Osteoblast (primary cell): ENCODE measurements around the gene LPGAT1. TPM values are rescaled to one million over a fixed set of nuclear protein-coding genes. Genes with fewer than 3 reads are reported as not detected.

Source experiments
- DNase-seq: peaks from one replicate; pipeline ENCODE4 v3.0.0; 2011; ENCODE audit warnings: low spot score, mixed read lengths; ENCODE audit not compliant: insufficient read length; ENCODE audit errors: missing footprints
- H2AFZ ChIP-seq: 2 replicates; pipeline ENCODE4 v1.6.0; 2011; ENCODE audit warnings: mild to moderate bottlenecking, low read length
- H3K27ac ChIP-seq: 2 replicates; pipeline ENCODE4 v1.5.1; 2011; ENCODE audit warnings: mild to moderate bottlenecking, low read depth, low read length, moderate library complexity
- H3K27me3 ChIP-seq: 2 replicates; pipeline ENCODE4 v1.6.0; 2012; ENCODE audit warnings: mild to moderate bottlenecking, control low read depth, inconsistent platforms, low read length, moderate library complexity; ENCODE audit not compliant: insufficient read depth
- H3K36me3 ChIP-seq: 2 replicates; pipeline ENCODE4 v1.5.1; 2011; ENCODE audit warnings: mild to moderate bottlenecking, low read length, control low read depth, moderate library complexity; ENCODE audit not compliant: insufficient read depth
- H3K4me1 ChIP-seq: 2 replicates; pipeline ENCODE4 v1.5.1; 2011; ENCODE audit warnings: mild to moderate bottlenecking, low read length, control low read depth, moderate library complexity; ENCODE audit not compliant: insufficient read depth
- H3K4me2 ChIP-seq: 2 replicates; pipeline ENCODE4 v1.6.0; 2011; ENCODE audit warnings: mild to moderate bottlenecking, low read length; ENCODE audit not compliant: insufficient read depth
- H3K4me3 ChIP-seq: fragments of 200-600 bp; sonication (generic); 3 replicates; pipeline ENCODE4 v1.5.1; 2012; ENCODE audit warnings: mild to moderate bottlenecking, low read length, inconsistent platforms; ENCODE audit not compliant: insufficient read depth
- H3K79me2 ChIP-seq: 2 replicates; pipeline ENCODE4 v1.6.0; 2012; ENCODE audit warnings: mild to moderate bottlenecking, low read length, control low read depth, inconsistent platforms; ENCODE audit not compliant: insufficient read depth
- H3K9me3 ChIP-seq: 2 replicates; pipeline ENCODE4 v1.5.1; 2011; ENCODE audit warnings: low read depth, low read length, control low read depth
- H4K20me1 ChIP-seq: 2 replicates; pipeline ENCODE4 v1.6.0; 2012; ENCODE audit warnings: mild to moderate bottlenecking, low read length, control low read depth; ENCODE audit not compliant: insufficient read depth
- total RNA-seq: library from RNA; depleted of rRNA; stranded (reverse); fragments of >200 nt; gene quantifications from 2 replicates; pipeline ENCODE4 v1.2.3, GENCODE V29; 2012
- TF ChIP-seq, protein P1 (sequence below): IDR thresholded peaks from 2 replicates; pipeline ENCODE4 v1.5.1; 2011; ENCODE audit warnings: mild to moderate bottlenecking, low read depth, low read length, moderate library complexity; ENCODE audit errors: extremely low read depth

LPGAT1 gene
- total RNA-seq, 1 donor, result 43.4 TPM

DNA sequence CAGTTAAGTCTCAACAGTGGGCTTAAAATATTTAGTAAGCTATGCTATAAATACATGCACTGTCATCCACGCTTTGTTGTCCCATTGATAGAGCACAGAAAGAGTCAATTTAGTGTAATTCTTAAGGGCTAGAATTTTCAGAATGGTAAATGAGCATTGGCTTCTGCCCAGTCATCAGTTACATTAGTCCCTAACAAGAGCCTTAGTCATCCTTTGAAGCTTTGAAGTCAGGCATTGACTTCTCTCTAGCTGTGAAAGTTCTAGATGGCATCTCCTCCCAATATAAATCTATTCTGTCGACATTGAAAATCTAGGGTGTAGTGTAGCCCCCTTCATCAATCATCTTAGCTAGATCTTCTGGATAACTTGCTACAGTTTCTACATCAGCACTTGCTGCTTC, 12.0 kb upstream of the LPGAT1 start:
- Histone ChIP-seq H3K4me3 (no peak overlapping the region), H3K36me3 (no peaks in the 10 kb centered on the region), H3K9me3 (no peaks in the 10 kb centered on the region), H3K4me1 (no peaks in the 10 kb centered on the region), H2AFZ (no peak overlapping the region), H3K4me2 (no peak overlapping the region), H3K79me2 (no peaks in the 10 kb centered on the region), H3K27ac (no peak overlapping the region), H3K27me3 (peaks cover 4% of the 10 kb centered on the region), H4K20me1 (no peaks in the 10 kb centered on the region)
- TF ChIP-seq, protein P1, sequence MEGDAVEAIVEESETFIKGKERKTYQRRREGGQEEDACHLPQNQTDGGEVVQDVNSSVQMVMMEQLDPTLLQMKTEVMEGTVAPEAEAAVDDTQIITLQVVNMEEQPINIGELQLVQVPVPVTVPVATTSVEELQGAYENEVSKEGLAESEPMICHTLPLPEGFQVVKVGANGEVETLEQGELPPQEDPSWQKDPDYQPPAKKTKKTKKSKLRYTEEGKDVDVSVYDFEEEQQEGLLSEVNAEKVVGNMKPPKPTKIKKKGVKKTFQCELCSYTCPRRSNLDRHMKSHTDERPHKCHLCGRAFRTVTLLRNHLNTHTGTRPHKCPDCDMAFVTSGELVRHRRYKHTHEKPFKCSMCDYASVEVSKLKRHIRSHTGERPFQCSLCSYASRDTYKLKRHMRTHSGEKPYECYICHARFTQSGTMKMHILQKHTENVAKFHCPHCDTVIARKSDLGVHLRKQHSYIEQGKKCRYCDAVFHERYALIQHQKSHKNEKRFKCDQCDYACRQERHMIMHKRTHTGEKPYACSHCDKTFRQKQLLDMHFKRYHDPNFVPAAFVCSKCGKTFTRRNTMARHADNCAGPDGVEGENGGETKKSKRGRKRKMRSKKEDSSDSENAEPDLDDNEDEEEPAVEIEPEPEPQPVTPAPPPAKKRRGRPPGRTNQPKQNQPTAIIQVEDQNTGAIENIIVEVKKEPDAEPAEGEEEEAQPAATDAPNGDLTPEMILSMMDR, result no peak
- DNase-seq, result no peak

DNA sequence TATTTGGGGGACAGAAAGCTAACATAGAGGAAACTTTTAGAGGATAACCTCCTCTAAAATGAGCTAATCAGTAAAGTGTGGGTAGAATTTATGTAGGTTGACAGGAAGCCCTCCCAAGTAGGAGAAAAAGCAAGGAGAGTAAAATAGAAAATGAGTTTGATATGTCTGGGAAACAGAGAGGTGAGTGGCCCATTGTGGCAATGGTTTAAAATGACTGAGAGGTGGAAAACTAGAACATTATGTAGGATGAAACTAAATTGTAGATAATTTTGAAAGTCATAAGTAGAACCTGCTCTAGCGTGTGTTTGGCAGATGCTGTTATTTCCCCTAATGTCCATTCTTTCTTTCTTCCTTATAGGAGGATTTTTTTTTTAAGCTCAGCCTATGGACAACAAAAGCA, 8.5 kb upstream of the LPGAT1 start:
- Histone ChIP-seq H3K9me3 (no peaks in the 10 kb centered on the region), H3K36me3 (no peaks in the 10 kb centered on the region), H3K4me3 (no peak overlapping the region), H3K4me2 (no peak overlapping the region), H2AFZ (no peak overlapping the region), H3K79me2 (no peaks in the 10 kb centered on the region), H3K27me3 (peaks cover 4% of the 10 kb centered on the region), H3K4me1 (no peaks in the 10 kb centered on the region), H3K27ac (no peak overlapping the region), H4K20me1 (no peaks in the 10 kb centered on the region)
- DNase-seq, result no peak
- TF ChIP-seq, protein P1, result no peak

DNA sequence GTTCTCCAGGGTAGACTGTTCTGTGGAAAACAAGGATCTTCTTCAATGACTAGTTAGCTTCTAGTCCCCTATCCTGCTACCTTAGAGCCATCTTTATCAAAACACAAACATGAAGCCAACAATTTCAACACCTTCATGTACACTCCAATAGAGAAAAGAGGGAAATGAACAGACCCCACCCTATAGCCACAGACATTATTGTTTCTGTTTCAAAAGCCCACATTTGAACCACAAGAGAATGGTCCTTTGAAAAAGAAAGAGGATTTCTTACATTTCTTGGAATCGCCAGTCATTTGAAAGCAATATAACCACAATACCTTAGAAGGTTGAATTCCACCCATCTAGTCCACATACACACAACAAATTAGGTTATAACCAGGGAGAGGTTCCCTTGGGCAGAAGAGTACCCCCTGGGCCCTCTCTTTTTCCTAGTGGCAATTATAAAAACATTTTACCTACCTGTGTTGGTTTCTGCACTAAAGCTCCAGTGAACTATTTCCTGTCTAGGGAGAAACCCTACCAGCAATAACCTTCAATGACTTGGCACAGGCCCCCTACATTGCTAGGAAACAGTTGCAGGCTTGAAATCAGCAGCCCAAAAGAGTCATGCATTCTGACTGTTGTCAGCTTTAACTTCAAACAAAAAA, 2.7 kb upstream of the LPGAT1 start:
- H4K20me1 ChIP-seq, result no peaks in the 10 kb centered on the region
- no peak overlapping the region for H3K4me2 ChIP-seq
- TF ChIP-seq, protein P1, result no peak
- no peaks in the 10 kb centered on the region for H3K36me3 ChIP-seq
- no peak overlapping the region for H3K4me3 ChIP-seq
- H2AFZ ChIP-seq, result no peak overlapping the region
- no peak overlapping the region for H3K27ac ChIP-seq
- no peak for DNase-seq
- peaks cover 6% of the 10 kb centered on the region for H3K79me2 ChIP-seq
- no peaks in the 10 kb centered on the region for H3K27me3 ChIP-seq
- peaks cover 5% of the 10 kb centered on the region for H3K4me1 ChIP-seq
- H3K9me3 ChIP-seq, result no peaks in the 10 kb centered on the region

DNA sequence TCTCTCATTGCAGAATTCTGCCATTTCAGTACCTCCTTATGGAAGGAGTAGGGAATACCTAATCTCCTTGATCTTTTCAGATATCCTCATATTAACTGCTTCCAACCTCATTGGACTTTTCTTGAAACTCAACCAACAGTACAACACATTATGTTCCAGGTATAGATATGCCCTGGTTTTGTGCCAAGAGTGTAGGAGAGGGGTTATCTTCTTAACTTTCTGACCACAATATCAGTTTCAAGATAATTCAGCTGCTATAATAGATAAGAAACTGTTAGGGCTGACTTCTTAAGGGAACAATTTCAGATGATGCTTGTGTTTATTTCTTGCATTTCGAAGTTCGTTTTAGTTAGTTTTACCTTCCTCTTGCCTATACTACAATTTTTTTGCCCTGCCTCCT, 2.1 kb upstream of the LPGAT1 start:
- no peaks in the 10 kb centered on the region for H4K20me1 ChIP-seq
- H2AFZ ChIP-seq, result no peak overlapping the region
- H3K27me3 ChIP-seq, result no peaks in the 10 kb centered on the region
- TF ChIP-seq, protein P1, result no peak
- H3K4me2 ChIP-seq, result no peak overlapping the region
- no peaks in the 10 kb centered on the region for H3K9me3 ChIP-seq
- no peaks in the 10 kb centered on the region for H3K36me3 ChIP-seq
- H3K27ac ChIP-seq, result no peak overlapping the region
- H3K4me1 ChIP-seq, result peaks cover 5% of the 10 kb centered on the region
- no peak overlapping the region for H3K4me3 ChIP-seq
- peaks cover 6% of the 10 kb centered on the region for H3K79me2 ChIP-seq
- DNase-seq, result no peak
